ENCODE results near the gene SMIM43.
A peak's percentile ranks its signal among the peaks of the same experiment; 100 is the strongest.

SMIM43 gene

DNA sequence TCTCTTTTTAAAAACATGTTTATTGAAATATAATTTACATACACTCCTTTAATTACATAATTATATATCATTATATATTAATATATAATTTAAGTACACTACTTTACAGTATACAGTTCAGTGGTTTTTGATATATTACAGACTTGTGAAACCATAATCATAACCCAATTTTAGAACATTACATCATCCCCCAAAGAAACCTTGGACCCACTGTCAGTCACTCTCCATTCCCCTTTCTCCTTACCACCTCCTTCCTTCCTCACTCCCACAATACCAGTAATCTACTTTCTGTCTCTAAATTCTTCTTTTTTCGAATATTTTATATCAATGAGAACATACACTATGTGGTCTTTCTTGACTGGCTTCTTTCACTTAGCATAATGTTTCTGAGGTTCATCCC, 18.2 kb upstream of the SMIM43 start:
- Histone ChIP-seq H3K36me3 (ENCODE audit: control insufficient read depth in 1 of 2, insufficient read depth in 2 of 2, low read length in 2 of 2) (no peaks in the 10 kb centered on the region), H3K9me3 (ENCODE audit: control insufficient read depth in 1 of 2, low read length in 2 of 2) (peaks cover 0 to 4% of the 10 kb centered on the region in 2 donors), H3K4me1 (ENCODE audit: control insufficient read depth in 1 of 2, insufficient read depth in 2 of 2, low read length in 2 of 2) (no peaks in the 10 kb centered on the region), H3K27me3 (ENCODE audit: low read depth, low read length) (no peaks in the 10 kb centered on the region), H3K27ac (ENCODE audit: low read length) (no peak overlapping the region), H3K4me3 (ENCODE audit: low read depth in 1 of 2, low read length in 2 of 2) (no peak overlapping the region)

DNA sequence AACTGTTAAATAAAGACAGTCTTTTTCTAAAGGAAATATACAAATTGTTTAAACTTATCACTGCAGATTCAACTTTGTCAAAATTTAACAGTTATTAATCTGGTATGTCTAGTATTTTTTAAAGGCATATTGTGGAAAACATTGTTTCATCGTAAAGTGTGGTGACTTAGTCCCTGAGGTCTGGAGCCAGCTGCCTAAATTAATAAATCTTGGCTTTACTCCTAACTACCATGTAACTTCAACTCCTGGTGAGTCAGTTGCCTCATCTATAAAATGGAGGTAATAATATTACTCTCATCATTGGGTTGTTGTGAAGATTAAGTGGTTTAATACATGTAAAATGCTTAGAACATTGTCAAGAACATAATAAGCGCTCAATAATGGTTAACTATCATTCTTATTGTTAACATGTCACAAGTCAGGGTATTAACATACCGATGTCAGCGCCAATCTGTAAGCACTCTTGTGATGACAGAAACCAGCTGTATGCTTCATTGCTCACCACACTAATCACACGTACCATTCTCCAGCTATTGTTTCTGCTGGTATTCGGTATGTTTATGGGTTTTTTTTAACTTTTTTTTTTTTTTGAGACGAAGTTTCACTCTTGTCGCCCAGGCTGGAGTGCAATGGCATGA, 14.1 kb upstream of the SMIM43 start:
- no peaks in the 10 kb centered on the region for H3K4me1 ChIP-seq (ENCODE audit: control insufficient read depth in 1 of 2, insufficient read depth in 2 of 2, low read length in 2 of 2)
- H3K27ac ChIP-seq (ENCODE audit: low read length) = no peak overlapping the region
- H3K27me3 ChIP-seq (ENCODE audit: low read depth, low read length) = no peaks in the 10 kb centered on the region
- no peaks in the 10 kb centered on the region for H3K36me3 ChIP-seq (ENCODE audit: control insufficient read depth in 1 of 2, insufficient read depth in 2 of 2, low read length in 2 of 2)
- peaks cover 0 to under 1% of the 10 kb centered on the region in 2 donors for H3K9me3 ChIP-seq (ENCODE audit: control insufficient read depth in 1 of 2, low read length in 2 of 2)
- no peak overlapping the region for H3K4me3 ChIP-seq (ENCODE audit: low read depth in 1 of 2, low read length in 2 of 2)

DNA sequence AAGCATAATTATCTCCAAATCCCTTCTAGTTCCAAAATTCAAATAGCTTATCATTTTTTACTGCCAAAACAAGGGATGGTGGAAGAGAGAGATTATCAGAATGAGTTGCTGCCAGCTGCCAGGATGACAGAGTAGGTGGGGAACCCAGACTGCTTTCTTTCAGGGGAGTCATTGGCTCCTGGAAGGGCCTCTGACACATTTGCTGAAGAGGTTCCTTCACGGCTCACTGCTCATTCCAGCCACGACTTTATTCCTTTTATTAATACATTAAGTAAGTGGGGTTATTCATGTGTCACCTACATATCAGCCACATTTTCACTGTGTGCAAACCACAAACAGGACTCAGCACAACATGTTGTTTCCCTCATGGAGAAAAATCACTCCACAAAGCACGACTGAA, 12.7 kb upstream of the SMIM43 start:
- Histone ChIP-seq H3K9me3 (ENCODE audit: control insufficient read depth in 1 of 2, low read length in 2 of 2) (no peaks in the 10 kb centered on the region), H3K4me1 (ENCODE audit: control insufficient read depth in 1 of 2, insufficient read depth in 2 of 2, low read length in 2 of 2) (no peaks in the 10 kb centered on the region), H3K36me3 (ENCODE audit: control insufficient read depth in 1 of 2, insufficient read depth in 2 of 2, low read length in 2 of 2) (no peaks in the 10 kb centered on the region), H3K27ac (ENCODE audit: low read length) (no peak overlapping the region), H3K4me3 (ENCODE audit: low read depth in 1 of 2, low read length in 2 of 2) (no peak overlapping the region), H3K27me3 (ENCODE audit: low read depth, low read length) (no peaks in the 10 kb centered on the region)

DNA sequence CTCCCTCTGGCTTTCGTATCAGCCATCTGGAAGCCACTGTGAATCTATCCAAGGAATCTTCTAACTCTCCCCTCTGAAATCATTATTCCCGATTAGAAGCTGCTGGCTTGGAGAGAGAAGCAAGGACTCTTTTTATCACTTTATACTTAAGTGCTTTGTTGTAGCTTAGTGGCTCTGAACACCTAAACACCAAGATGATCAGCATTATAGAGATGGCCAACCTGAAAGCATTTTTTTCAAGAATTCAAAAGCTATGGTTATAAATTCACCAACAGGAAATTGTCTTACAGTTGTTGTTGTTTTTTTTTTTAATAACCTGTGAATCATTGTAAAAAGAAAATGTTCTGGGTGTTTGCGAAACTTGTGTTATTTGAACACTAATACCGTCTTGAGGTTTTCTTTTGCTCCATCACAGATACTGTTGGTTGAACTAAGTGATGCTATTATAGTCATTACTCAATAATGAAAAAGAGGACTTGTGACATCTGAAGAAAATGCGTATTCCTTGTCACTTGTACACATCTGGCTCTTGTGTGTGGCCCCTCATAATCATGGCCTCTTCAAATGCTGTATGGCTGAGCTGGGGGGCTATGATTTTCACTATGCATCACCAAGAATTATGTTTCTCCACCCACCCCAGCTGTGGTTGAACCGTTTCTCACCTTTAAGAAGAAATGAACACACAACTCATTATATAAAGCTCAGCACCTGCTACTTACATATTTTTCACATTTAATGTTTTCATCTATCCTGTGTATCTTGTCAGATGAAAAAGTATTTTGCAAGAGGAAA, 11.8 kb upstream of the SMIM43 start:
- no peak overlapping the region for H3K27ac ChIP-seq (ENCODE audit: low read length)
- no peaks in the 10 kb centered on the region for H3K9me3 ChIP-seq (ENCODE audit: control insufficient read depth in 1 of 2, low read length in 2 of 2)
- no peaks in the 10 kb centered on the region for H3K27me3 ChIP-seq (ENCODE audit: low read depth, low read length)
- no peaks in the 10 kb centered on the region for H3K36me3 ChIP-seq (ENCODE audit: control insufficient read depth in 1 of 2, insufficient read depth in 2 of 2, low read length in 2 of 2)
- H3K4me3 ChIP-seq (ENCODE audit: low read depth in 1 of 2, low read length in 2 of 2) = no peak overlapping the region
- no peaks in the 10 kb centered on the region for H3K4me1 ChIP-seq (ENCODE audit: control insufficient read depth in 1 of 2, insufficient read depth in 2 of 2, low read length in 2 of 2)

DNA sequence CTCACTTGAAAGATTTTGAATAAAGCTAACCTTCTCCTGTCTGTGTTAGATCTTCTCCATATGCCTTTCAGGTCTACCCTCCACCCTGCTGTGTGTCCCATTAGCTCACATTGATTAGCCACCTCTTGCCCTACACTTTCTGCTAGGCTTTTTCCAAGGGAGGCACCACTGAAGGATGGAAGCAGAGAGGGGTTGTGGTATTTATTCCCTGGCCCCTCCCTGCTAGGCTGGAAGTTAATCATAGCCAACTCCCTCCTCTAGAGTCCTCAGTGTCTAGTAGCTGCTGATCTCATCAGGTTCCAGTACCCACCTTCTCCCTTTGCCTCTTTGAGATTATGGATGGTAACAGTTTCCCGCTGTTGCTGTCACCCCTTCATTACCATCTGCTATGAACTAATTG, 8.9 kb upstream of the SMIM43 start:
- H3K27ac ChIP-seq (ENCODE audit: low read length) = no peak overlapping the region
- H3K27me3 ChIP-seq (ENCODE audit: low read depth, low read length) = no peaks in the 10 kb centered on the region
- no peaks in the 10 kb centered on the region for H3K9me3 ChIP-seq (ENCODE audit: control insufficient read depth in 1 of 2, low read length in 2 of 2)
- no peak overlapping the region for H3K4me3 ChIP-seq (ENCODE audit: low read depth in 1 of 2, low read length in 2 of 2)
- H3K4me1 ChIP-seq (ENCODE audit: control insufficient read depth in 1 of 2, insufficient read depth in 2 of 2, low read length in 2 of 2) = no peaks in the 10 kb centered on the region
- no peaks in the 10 kb centered on the region for H3K36me3 ChIP-seq (ENCODE audit: control insufficient read depth in 1 of 2, insufficient read depth in 2 of 2, low read length in 2 of 2)

DNA sequence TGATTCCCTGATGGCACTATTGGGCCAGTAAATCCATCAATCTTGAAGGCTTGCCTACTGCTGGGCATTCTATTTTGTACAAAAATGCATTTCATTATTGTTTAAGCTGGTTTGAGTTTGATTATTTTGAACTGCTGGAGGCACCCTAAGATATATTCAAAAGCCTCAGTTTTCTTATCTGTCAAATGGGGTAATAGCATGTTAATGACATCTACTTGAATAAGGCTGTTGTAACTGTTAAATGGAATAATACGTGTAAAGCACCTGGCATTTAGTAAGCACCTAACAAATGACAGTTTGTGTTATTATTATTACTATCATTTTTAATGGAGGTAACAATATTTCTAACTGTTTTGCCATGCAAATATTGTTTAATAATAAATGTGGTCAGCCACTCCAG, 6.9 kb upstream of the SMIM43 start:
- no peak overlapping the region for H3K27ac ChIP-seq (ENCODE audit: low read length)

DNA sequence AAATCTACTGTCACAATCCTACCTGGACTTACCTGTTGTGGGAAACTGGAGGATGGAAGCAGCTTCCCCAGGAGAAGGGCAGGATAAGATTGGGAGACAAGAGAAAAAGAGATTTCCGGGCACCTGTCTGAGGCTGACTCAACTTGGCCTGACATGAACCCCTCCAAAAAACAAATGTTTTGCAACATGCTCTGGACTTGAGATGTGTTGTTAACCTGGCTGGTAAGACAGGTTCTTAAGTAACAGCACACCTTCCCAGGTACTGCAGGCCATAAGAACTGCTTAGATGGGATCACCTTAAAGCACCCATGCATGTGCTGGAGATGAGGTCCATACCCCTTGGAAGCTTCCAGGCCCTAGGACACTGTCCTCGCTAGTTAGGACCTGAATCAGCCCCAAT, 4.4 kb upstream of the SMIM43 start:
- Histone ChIP-seq H3K4me3 (ENCODE audit: low read depth in 1 of 2, low read length in 2 of 2) (no peak overlapping the region), H3K36me3 (ENCODE audit: control insufficient read depth in 1 of 2, insufficient read depth in 2 of 2, low read length in 2 of 2) (no peaks in the 10 kb centered on the region), H3K27me3 (ENCODE audit: low read depth, low read length) (peaks cover 8% of the 10 kb centered on the region), H3K9me3 (ENCODE audit: control insufficient read depth in 1 of 2, low read length in 2 of 2) (no peaks in the 10 kb centered on the region), H3K27ac (ENCODE audit: low read length) (no peak overlapping the region), H3K4me1 (ENCODE audit: control insufficient read depth in 1 of 2, insufficient read depth in 2 of 2, low read length in 2 of 2) (peaks cover 0 to 10% of the 10 kb centered on the region in 2 donors)

More for the DNA sequence above, 6.9 kb upstream of the SMIM43 start:
- H3K9me3 ChIP-seq (ENCODE audit: control insufficient read depth in 1 of 2, low read length in 2 of 2) = no peaks in the 10 kb centered on the region
- H3K27me3 ChIP-seq (ENCODE audit: low read depth, low read length) = no peaks in the 10 kb centered on the region
- H3K36me3 ChIP-seq (ENCODE audit: control insufficient read depth in 1 of 2, insufficient read depth in 2 of 2, low read length in 2 of 2) = no peaks in the 10 kb centered on the region
- H3K4me1 ChIP-seq (ENCODE audit: control insufficient read depth in 1 of 2, insufficient read depth in 2 of 2, low read length in 2 of 2) = no peaks in the 10 kb centered on the region
- no peak overlapping the region for H3K4me3 ChIP-seq (ENCODE audit: low read depth in 1 of 2, low read length in 2 of 2)

DNA sequence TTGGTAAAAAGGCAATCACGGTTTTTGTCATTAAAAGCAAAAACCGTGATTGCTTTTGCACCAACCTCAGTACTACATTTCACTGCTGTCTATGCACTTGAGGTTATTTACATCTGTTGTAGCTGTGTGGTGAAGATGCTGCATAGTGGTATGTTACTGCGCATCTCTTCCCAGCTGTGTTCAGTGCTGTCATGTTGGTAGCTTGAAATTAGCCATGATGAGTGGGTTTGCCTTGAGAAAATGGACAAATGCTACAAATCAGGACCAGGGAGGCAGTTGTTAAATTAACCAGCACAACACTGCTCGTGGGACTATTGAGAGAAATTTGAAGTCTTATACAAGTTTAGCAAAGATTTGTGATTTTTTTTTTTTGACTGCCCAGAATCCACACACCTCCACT, 2.2 kb upstream of the SMIM43 start:
- H3K36me3 ChIP-seq (ENCODE audit: control insufficient read depth in 1 of 2, insufficient read depth in 2 of 2, low read length in 2 of 2) = no peaks in the 10 kb centered on the region
- no peaks in the 10 kb centered on the region for H3K9me3 ChIP-seq (ENCODE audit: control insufficient read depth in 1 of 2, low read length in 2 of 2)
- peaks cover 8% of the 10 kb centered on the region for H3K27me3 ChIP-seq (ENCODE audit: low read depth, low read length)
- H3K4me1 ChIP-seq (ENCODE audit: control insufficient read depth in 1 of 2, insufficient read depth in 2 of 2, low read length in 2 of 2) = peaks cover 0 to 11% of the 10 kb centered on the region in 2 donors
- H3K4me3 ChIP-seq (ENCODE audit: low read depth in 1 of 2, low read length in 2 of 2) = no peak overlapping the region
- H3K27ac ChIP-seq (ENCODE audit: low read length) = no peak overlapping the region

DNA sequence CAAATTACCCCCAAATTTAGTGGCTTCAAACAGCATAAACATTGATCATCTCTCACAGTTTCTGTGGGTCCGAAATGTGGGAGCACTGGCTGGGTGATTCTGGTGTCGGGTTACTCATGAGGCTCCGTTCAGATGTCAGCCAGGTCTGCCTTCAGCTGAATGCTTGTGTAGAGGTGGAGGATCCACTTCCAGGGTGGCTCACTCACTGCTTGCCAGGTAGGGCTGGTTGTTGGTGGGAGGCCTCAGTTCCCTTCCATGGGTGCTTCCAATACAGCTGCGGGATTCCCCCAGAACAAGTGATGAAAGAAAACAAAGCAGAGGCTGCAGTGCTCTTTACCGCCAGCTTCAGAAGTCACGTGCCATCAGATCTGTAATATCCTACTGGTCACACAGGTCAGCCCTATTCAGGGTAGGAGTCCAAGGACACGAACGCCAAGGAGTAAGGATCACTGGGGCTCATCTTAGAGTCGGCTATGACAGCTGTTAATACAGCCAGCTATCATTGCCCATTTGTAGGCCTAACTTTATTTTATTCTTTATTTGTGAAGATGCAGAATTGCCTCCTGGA, 1.1 kb upstream of the SMIM43 start:
- no peak overlapping the region for H3K27ac ChIP-seq (ENCODE audit: low read length)
- peaks cover 8% of the 10 kb centered on the region for H3K27me3 ChIP-seq (ENCODE audit: low read depth, low read length)
- H3K36me3 ChIP-seq (ENCODE audit: control insufficient read depth in 1 of 2, insufficient read depth in 2 of 2, low read length in 2 of 2) = no peaks in the 10 kb centered on the region
- H3K4me1 ChIP-seq (ENCODE audit: control insufficient read depth in 1 of 2, insufficient read depth in 2 of 2, low read length in 2 of 2) = peaks cover 0 to 11% of the 10 kb centered on the region in 2 donors
- no peaks in the 10 kb centered on the region for H3K9me3 ChIP-seq (ENCODE audit: control insufficient read depth in 1 of 2, low read length in 2 of 2)
- no peak overlapping the region for H3K4me3 ChIP-seq (ENCODE audit: low read depth in 1 of 2, low read length in 2 of 2)

DNA sequence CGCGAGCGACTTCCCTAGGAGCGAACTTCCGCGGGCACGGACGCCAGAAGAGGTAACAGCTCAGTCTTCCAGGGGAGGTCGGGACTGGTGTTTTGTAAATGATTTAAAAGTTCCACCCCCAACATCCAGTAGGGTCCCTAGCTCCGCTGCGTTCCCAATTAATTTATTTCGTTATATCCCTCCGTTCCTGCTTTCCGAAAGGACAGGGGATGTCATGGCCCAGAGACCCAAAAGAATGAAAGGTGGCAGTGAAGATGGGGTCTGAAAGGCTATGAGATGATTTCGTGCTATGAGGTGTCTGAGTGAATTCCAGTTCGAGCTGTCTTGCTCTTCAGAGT, 373 bp upstream of the SMIM43 start:
- peak overlapping the region; percentile 30 to 53 for H3K4me3 ChIP-seq (ENCODE audit: low read depth in 1 of 2, low read length in 2 of 2)
- no peak overlapping the region for H3K27ac ChIP-seq (ENCODE audit: low read length)
- peaks cover 0 to 11% of the 10 kb centered on the region in 2 donors for H3K4me1 ChIP-seq (ENCODE audit: control insufficient read depth in 1 of 2, insufficient read depth in 2 of 2, low read length in 2 of 2)
- H3K27me3 ChIP-seq (ENCODE audit: low read depth, low read length) = peaks cover 8% of the 10 kb centered on the region
- no peaks in the 10 kb centered on the region for H3K36me3 ChIP-seq (ENCODE audit: control insufficient read depth in 1 of 2, insufficient read depth in 2 of 2, low read length in 2 of 2)
- H3K9me3 ChIP-seq (ENCODE audit: control insufficient read depth in 1 of 2, low read length in 2 of 2) = no peaks in the 10 kb centered on the region

DNA sequence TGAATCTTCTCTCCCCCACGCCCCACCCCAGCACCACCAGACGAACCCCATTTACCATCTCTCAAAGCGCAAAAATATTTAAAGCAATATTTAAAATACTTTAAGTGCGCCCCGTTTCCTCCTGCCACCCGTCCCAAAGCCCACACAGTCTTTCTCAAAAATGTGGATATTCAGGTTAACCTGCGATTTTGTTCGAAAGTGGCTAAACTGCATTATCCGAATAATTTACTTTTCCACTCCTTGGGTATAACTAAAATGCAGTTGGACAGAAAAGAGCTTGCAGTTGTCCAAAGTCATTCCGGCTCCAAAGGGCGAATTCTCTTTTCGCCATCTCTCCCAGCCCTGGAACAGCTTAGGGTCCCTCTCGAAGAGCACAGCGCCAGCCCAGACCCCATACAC, 662 bp downstream of the SMIM43 start:
- Histone ChIP-seq H3K27me3 (ENCODE audit: low read depth, low read length) (peaks cover 8% of the 10 kb centered on the region), H3K36me3 (ENCODE audit: control insufficient read depth in 1 of 2, insufficient read depth in 2 of 2, low read length in 2 of 2) (no peaks in the 10 kb centered on the region), H3K27ac (ENCODE audit: low read length) (no peak overlapping the region), H3K4me3 (ENCODE audit: low read depth in 1 of 2, low read length in 2 of 2) (peak overlapping the region in 1 of 2 donors; percentile 53), H3K4me1 (ENCODE audit: control insufficient read depth in 1 of 2, insufficient read depth in 2 of 2, low read length in 2 of 2) (peaks cover 0 to 11% of the 10 kb centered on the region in 2 donors), H3K9me3 (ENCODE audit: control insufficient read depth in 1 of 2, low read length in 2 of 2) (no peaks in the 10 kb centered on the region)

All from muscle layer of duodenum (tissue), 2 donors.